ENCODE data around the gene RBM19.

GRCh38 chr12:113841786-113842185 is 124.3 kb downstream of the RBM19 start:
- TF ChIP-seq SP1 (IDR thresholded peaks at IDR 0.05) (no peak), LEF1 (IDR thresholded peaks at IDR 0.05; ENCODE audit: borderline replicate concordance) (no peak), NFRKB (IDR thresholded peaks at IDR 0.05) (no peak), PKNOX1 (IDR thresholded peaks at IDR 0.05) (no peak), HDGF (IDR thresholded peaks at IDR 0.05; ENCODE audit: borderline replicate concordance) (no peak), FOXK2 (IDR thresholded peaks at IDR 0.05) (no peak), SUZ12 (IDR thresholded peaks at IDR 0.05) (no peak), TARDBP (IDR thresholded peaks at IDR 0.05) (no peak), BHLHE40 (IDR thresholded peaks at IDR 0.05; ENCODE audit: borderline replicate concordance) (no peak)
